Skin of body (tissue), 1 donor: ENCODE results near the gene UBE2D1. TPM values are rescaled to one million over a fixed set of nuclear protein-coding genes. Genes with fewer than 3 reads are reported as not detected.

ENCODE experiments used
- total RNA-seq: library from RNA; depleted of rRNA; stranded (reverse); fragments of >200 nt; gene quantifications from one replicate; pipeline ENCODE4 v1.2.3, GENCODE V29; 2014

Gene UBE2D1
- total RNA-seq, 1 donor from 2014 or later = 12.3 TPM

Other genes starting within 250 kb of the UBE2D1 start
- 8.3 TPM for gene IPMK, start 67.1 kb upstream of the UBE2D1 start, total RNA-seq
- gene CISD1, start 65.8 kb upstream of the UBE2D1 start, total RNA-seq = 7.5 TPM
- gene TFAM, start 50.4 kb downstream of the UBE2D1 start, total RNA-seq = 22.2 TPM
- 30.3 TPM for gene BICC1, start 177.9 kb downstream of the UBE2D1 start, total RNA-seq